SHP77 treated with DMSO at 0.1 percent for 48 hours (cell line): Measurements from ENCODE around the gene ZNF286A.
"Not testable (repeated sequence)": the region's sequence is repeated elsewhere in the genome, so short reads cannot be mapped to it uniquely, and the experiment has no call there.

Experiments used
- DNase-seq: peaks from one replicate; lab custom pipeline; 2025; lab: John Stamatoyannopoulos, UW

Gene ZNF286A

GRCh38 chr17:15699937-15700336, 385 bp downstream of the ZNF286A start:
- not testable (repeated sequence) for DNase-seq

- DNase-seq = not testable (repeated sequence)
These were observed 4.7 kb downstream of the ZNF286A start for GRCh38 chr17:15704239-15704638.

GRCh38 chr17:15704813-15705212, 5.3 kb downstream of the ZNF286A start:
- not testable (repeated sequence) for DNase-seq

GRCh38 chr17:15708879-15709278, 9.3 kb downstream of the ZNF286A start:
- DNase-seq = not testable (repeated sequence)

GRCh38 chr17:15716601-15717563, 17.3 kb downstream of the ZNF286A start:
- DNase-seq = not testable (repeated sequence)

- not testable (repeated sequence) for DNase-seq
These were observed 31.0 kb downstream of the ZNF286A start for GRCh38 chr17:15730535-15730934.

- DNase-seq = not testable (repeated sequence)
These were observed 32.3 kb downstream of the ZNF286A start, which contains the start of gene TBC1D26 for GRCh38 chr17:15731900-15732299. Gene TBC1D26, plus strand, starts transcription at chr17:15732283. Its CDS starts 3,066 bp downstream, at chr17:15735349.

GRCh38 chr17:15733174-15733789, 33.7 kb downstream of the ZNF286A start:
- DNase-seq = not testable (repeated sequence)

- not testable (repeated sequence) for DNase-seq
These were observed 37.0 kb downstream of the ZNF286A start for GRCh38 chr17:15736578-15736977.

GRCh38 chr17:15738066-15738465, 38.5 kb downstream of the ZNF286A start:
- DNase-seq = no peak

- DNase-seq = not testable (repeated sequence)
These were observed 39.7 kb downstream of the ZNF286A start for GRCh38 chr17:15739259-15739658.

- DNase-seq = not testable (repeated sequence)
These were observed 40.5 kb downstream of the ZNF286A start for GRCh38 chr17:15740041-15740440.

- no peak for DNase-seq
These were observed 41.1 kb downstream of the ZNF286A start for GRCh38 chr17:15740570-15741120.

GRCh38 chr17:15741624-15742023, 42.1 kb downstream of the ZNF286A start:
- no peak for DNase-seq

GRCh38 chr17:15742051-15742795, 42.7 kb downstream of the ZNF286A start:
- no peak for DNase-seq

GRCh38 chr17:15742921-15743320, 43.4 kb downstream of the ZNF286A start:
- no peak for DNase-seq

GRCh38 chr17:15744074-15744676, 44.6 kb downstream of the ZNF286A start:
- no peak for DNase-seq

- no peak for DNase-seq
These were observed 45.3 kb downstream of the ZNF286A start for GRCh38 chr17:15744885-15745284.

GRCh38 chr17:15749403-15749802, 49.9 kb downstream of the ZNF286A start:
- DNase-seq = not testable (repeated sequence)

- DNase-seq = peak; percentile 24
These were observed 69.4 kb downstream of the ZNF286A start for GRCh38 chr17:15768865-15769533.
